T-cell (primary cell): ENCODE results near the gene EPB41L4B. TPM values are rescaled to one million over a fixed set of nuclear protein-coding genes. Genes with fewer than 3 reads are reported as not detected.

Source experiments
- ATAC-seq, 4 experiments: fragments of 200-7000 bp in 3 of 4; fragments of 150-1000 bp in 1 of 4; cut with Tn5 transposase; replicated peaks in 1 of 4; 1 replicate in 3 of 4; 2 replicates in 1 of 4; pipeline ENCODE4 v1.10.0; 2021; ENCODE audit warnings: moderate library complexity in 3 of 4, mild to moderate bottlenecking in 2 of 4, moderate number of reproducible peaks in 1 of 4
- CTCF ChIA-PET, 2 donors: fragments of 300-600 bp; sonication (Branson Sonifier 250); formaldehyde crosslinking; loops; one replicate each; lab custom pipeline; 2022; ENCODE audit warnings: antibody characterized with exemption in 2 of 2; lab: Charles Lee
- POLR2A ChIA-PET, 2 donors: fragments of 300-600 bp; sonication (Branson Sonifier 250); formaldehyde crosslinking; loops; one replicate each; lab custom pipeline; 2022; ENCODE audit warnings: antibody characterized with exemption in 2 of 2; lab: Charles Lee
- DNase-seq, 35 experiments: peaks; one replicate each; pipeline versions ENCODE4 v3.0.0 to v3.0.0-alpha.2; 2013 to 2023
- H3K27ac ChIP-seq: one replicate; pipeline ENCODE4 v1.5.1; 2013; ENCODE audit warnings: low read length
- H3K27me3 ChIP-seq, 2 experiments: replicated peaks in 1 of 2; 1 replicate in 1 of 2; 2 replicates in 1 of 2; pipeline versions ENCODE4 v1.6.1 to v1.7.0; 2013; ENCODE audit warnings: low read length in 1 of 2, mixed read lengths in 1 of 2; ENCODE audit not compliant: control insufficient read depth in 2 of 2, insufficient read depth in 2 of 2; ENCODE audit errors: extremely low read depth in 1 of 2
- H3K36me3 ChIP-seq, 2 donors: 1 replicate in 1 of 2; 2 replicates in 1 of 2; pipeline versions ENCODE4 v1.6.1 to v1.7.0; 2013; ENCODE audit warnings: low read length in 1 of 2; ENCODE audit not compliant: control insufficient read depth in 2 of 2, insufficient read depth in 1 of 2; ENCODE audit errors: extremely low read depth in 1 of 2
- H3K4me1 ChIP-seq, 2 experiments: 1 replicate in 1 of 2; 2 replicates in 1 of 2; pipeline versions ENCODE4 v1.6.1 to v1.7.0; 2013; ENCODE audit warnings: low read length in 2 of 2, mixed read lengths in 1 of 2; ENCODE audit not compliant: insufficient read depth in 2 of 2, control insufficient read depth in 1 of 2; ENCODE audit errors: extremely low read depth in 1 of 2
- H3K4me3 ChIP-seq, 2 donors: 1 replicate in 1 of 2; 2 replicates in 1 of 2; pipeline versions ENCODE4 v1.5.1 to v1.7.0; 2013; ENCODE audit warnings: mild to moderate bottlenecking in 2 of 2, low read length in 1 of 2, moderate library complexity in 1 of 2; ENCODE audit not compliant: control insufficient read depth in 1 of 2; ENCODE audit errors: extremely low read depth in 1 of 2
- H3K9me3 ChIP-seq: 2 replicates; pipeline ENCODE4 v1.7.0; 2013
- H3K27ac Mint-ChIP-seq, 2 donors: one replicate each; pipeline ENCODE4 v1.8.0; 2020 to 2021; ENCODE audit warnings: mild to moderate bottlenecking in 2 of 2, mixed read lengths in 2 of 2
- H3K27me3 Mint-ChIP-seq, 2 donors: one replicate each; pipeline ENCODE4 v1.8.0; 2021 to 2022; ENCODE audit warnings: mixed read lengths in 2 of 2
- H3K36me3 Mint-ChIP-seq: one replicate; pipeline ENCODE4 v1.8.0; 2021; ENCODE audit warnings: mixed read lengths
- H3K4me1 Mint-ChIP-seq, 3 donors: one replicate each; pipeline ENCODE4 v1.8.0; 2020 to 2022; ENCODE audit warnings: mixed read lengths in 3 of 3, mild to moderate bottlenecking in 1 of 3
- H3K4me3 Mint-ChIP-seq, 3 donors: one replicate each; pipeline ENCODE4 v1.8.0; 2020 to 2022; ENCODE audit warnings: mild to moderate bottlenecking in 3 of 3, mixed read lengths in 3 of 3, moderate library complexity in 3 of 3
- H3K9me3 Mint-ChIP-seq, 3 donors: one replicate each; pipeline ENCODE4 v1.8.0; 2020 to 2022; ENCODE audit warnings: mixed read lengths in 3 of 3
- WGBS: methylation state at CpG from one replicate; pipeline ENCODE4 v1.1.5; 2013; ENCODE audit warnings: missing lambda C conversion rate; ENCODE audit not compliant: insufficient coverage; 5-methylcytosine and 5-hydroxymethylcytosine counted together
- total RNA-seq, 35 experiments: library from RNA in 6 of 35; stranded (reverse) in 6 of 35; fragments of 120-200 nt in 1 of 35; gene quantifications; one replicate each; pipeline versions ENCODE4 v1.2.1 to v1.2.4 and lab custom pipeline; 2013 to 2026

EPB41L4B gene
- total RNA-seq, 5 donors from 2014 or later (not counting 1 experiment from before 2014, with no cell fraction given): 0.16 to 0.26 (median 0.16) TPM; not detected in 2

DNA sequence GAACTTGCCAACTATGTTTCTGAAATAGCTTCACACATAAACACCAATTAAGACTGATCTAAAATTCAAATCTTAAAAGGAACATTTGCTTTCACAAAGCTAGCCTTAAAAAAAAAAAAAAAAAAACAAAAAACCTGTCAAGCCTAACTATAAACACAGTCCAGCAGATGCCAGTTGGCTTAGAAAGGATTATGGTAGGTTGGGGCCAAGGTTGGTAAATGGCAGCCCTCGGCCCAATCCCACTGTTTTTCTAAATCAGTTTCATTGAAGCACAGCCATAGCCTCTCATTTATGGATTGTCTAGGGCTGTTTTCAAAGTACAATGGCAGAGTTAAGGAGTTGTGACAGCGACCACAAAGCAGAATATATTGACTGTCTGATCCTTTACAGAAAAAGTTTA, 78.1 kb downstream of the EPB41L4B start:
- POLR2A ChIA-PET: interaction anchor here in 1 of 2 donors (0.5 kb wide), 1 partner anchor 405 kb away, joined by 3 read pairs; no protein-coding TSS in a partner anchor
- peaks cover 42 to 46% of the 10 kb centered on the region in 2 donors for H3K27me3 Mint-ChIP-seq
- peaks cover 4 to 8% (median 4%) of the 10 kb centered on the region in 3 donors for H3K4me1 Mint-ChIP-seq
- peaks cover 0 to 4% (median 0%) of the 10 kb centered on the region in 3 donors for H3K9me3 Mint-ChIP-seq
- Histone ChIP-seq H3K4me1 (no peaks in the 10 kb centered on the region), H3K4me3 (no peak overlapping the region), H3K36me3 (no peaks in the 10 kb centered on the region), H3K27me3 (peaks cover 8 to 19% of the 10 kb centered on the region in 2 experiments), H3K9me3 (no peaks in the 10 kb centered on the region), H3K27ac (no peak overlapping the region)
- H3K4me3 Mint-ChIP-seq: no peak overlapping the region
- DNase-seq (no peak), ATAC-seq (no peak)
- no peak overlapping the region for H3K27ac Mint-ChIP-seq
- no peaks in the 10 kb centered on the region for H3K36me3 Mint-ChIP-seq
- CTCF ChIA-PET: interaction anchor here (0.6 to 1.1 kb wide), 2 partner anchors 16 to 254 kb away, joined by 3 to 5 read pairs; no protein-coding TSS in a partner anchor
- no CpG with 5 or more reads among the region's 2 CpGs for WGBS

DNA sequence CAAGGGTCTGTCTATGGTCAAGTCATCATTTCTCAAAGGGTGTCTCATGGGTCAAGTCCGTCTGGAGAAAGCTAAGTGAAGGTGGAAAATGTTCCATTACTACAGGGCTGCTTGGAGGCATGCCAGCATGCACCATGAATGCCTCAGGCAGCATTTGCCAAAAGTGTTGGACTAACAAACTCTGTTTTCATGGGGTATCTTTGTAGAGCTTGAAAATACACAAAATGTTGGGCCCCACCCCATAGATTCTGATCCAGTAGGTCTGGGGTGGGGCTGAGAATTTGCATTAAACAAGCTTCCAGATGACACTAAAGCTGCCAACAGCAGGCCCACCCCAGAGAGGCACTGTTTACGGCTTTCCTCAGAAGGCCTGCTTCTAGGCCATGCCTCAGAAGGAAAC, 78.8 kb downstream of the EPB41L4B start:
- ChIA-PET CTCF (interaction anchor here (0.6 to 1.1 kb wide), 2 partner anchors 17 to 255 kb away, joined by 3 to 5 read pairs; no protein-coding TSS in a partner anchor), POLR2A (no interaction called here)
- no CpG with 5 or more reads among the region's 2 CpGs for WGBS
- ATAC-seq: no peak
- no peaks in the 10 kb centered on the region for H3K36me3 ChIP-seq
- H3K27ac ChIP-seq: no peak overlapping the region
- H3K27me3 ChIP-seq: peaks cover 8 to 19% of the 10 kb centered on the region in 2 experiments
- no peak overlapping the region for H3K4me3 ChIP-seq
- Mint-ChIP-seq H3K27ac (no peak overlapping the region), H3K4me1 (peaks cover 4 to 8% (median 4%) of the 10 kb centered on the region in 3 donors), H3K36me3 (no peaks in the 10 kb centered on the region), H3K4me3 (no peak overlapping the region), H3K9me3 (peaks cover 0 to 4% (median 0%) of the 10 kb centered on the region in 3 donors), H3K27me3 (peaks cover 48 to 54% of the 10 kb centered on the region in 2 donors)
- H3K9me3 ChIP-seq: no peaks in the 10 kb centered on the region
- DNase-seq: no peak
- no peaks in the 10 kb centered on the region for H3K4me1 ChIP-seq

DNA sequence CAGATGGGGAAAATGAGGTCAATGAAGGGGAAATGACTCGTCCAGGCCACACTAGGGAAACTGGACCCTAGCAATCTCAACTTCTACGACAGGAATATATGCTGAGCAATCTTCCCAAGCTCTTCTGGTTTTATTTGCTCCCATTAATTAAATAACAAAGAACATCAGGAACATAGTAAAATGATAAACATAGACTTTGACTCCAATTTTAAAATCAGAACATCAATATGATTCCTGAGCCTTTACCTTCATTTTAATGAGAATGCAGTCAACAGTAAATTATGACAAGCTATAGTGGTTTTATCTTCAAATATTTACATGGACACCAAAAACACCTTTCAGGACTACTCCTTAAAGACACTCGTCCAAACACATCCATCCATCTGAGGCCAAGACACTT, 79.7 kb downstream of the EPB41L4B start:
- H3K27me3 Mint-ChIP-seq: peaks cover 51 to 58% of the 10 kb centered on the region in 2 donors
- H3K4me1 Mint-ChIP-seq: peaks cover 4 to 8% (median 4%) of the 10 kb centered on the region in 3 donors
- Histone ChIP-seq H3K4me1 (no peaks in the 10 kb centered on the region), H3K36me3 (no peaks in the 10 kb centered on the region), H3K27ac (no peak overlapping the region), H3K4me3 (no peak overlapping the region), H3K27me3 (peaks cover 8 to 19% of the 10 kb centered on the region in 2 experiments), H3K9me3 (no peaks in the 10 kb centered on the region)
- H3K36me3 Mint-ChIP-seq: no peaks in the 10 kb centered on the region
- DNase-seq (no peak), ATAC-seq (no peak)
- H3K4me3 Mint-ChIP-seq: no peak overlapping the region
- ChIA-PET POLR2A (interaction anchor here in 1 of 2 donors (0.6 kb wide), 1 partner anchor 55 kb away, joined by 3 read pairs; no protein-coding TSS in a partner anchor), CTCF (interaction anchor here (0.6 kb wide), 2 partner anchors 80 to 300 kb away, joined by 3 to 10 read pairs; no protein-coding TSS in a partner anchor)
- peaks cover 0 to 4% (median 0%) of the 10 kb centered on the region in 3 donors for H3K9me3 Mint-ChIP-seq
- H3K27ac Mint-ChIP-seq: no peak overlapping the region
- WGBS: 86% methylated on average over 1 of the region's 3 CpGs

DNA sequence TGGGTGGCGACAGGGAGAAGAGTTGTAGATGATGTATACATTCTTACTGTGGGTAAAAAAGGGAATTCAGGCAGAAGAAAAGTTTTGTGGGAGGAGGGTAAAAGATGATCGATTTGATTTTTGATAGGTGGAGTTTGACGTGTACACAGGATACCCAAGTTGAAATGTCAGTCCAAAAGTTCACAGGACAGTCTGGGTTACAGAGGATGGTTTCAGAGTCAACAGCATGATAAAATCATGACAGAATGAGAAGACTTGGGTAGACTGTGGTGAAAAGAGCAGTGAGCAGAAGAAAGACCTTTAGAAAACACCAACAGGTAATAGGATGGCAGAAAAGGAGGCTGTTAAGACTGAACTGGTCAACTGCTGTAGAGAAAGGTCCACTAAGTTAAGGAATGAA, 81.6 kb downstream of the EPB41L4B start:
- no peak overlapping the region for H3K27ac Mint-ChIP-seq

GRCh38 chr9:109238655-109239054, 82.2 kb downstream of the EPB41L4B start:
- H3K4me3 ChIP-seq: no peak overlapping the region
- Mint-ChIP-seq H3K4me1 (no peaks in the 10 kb centered on the region), H3K9me3 (peaks cover 0 to 4% (median 0%) of the 10 kb centered on the region in 3 donors), H3K4me3 (no peak overlapping the region), H3K36me3 (no peaks in the 10 kb centered on the region), H3K27me3 (peaks cover 34 to 41% of the 10 kb centered on the region in 2 donors), H3K27ac (no peak overlapping the region)
- no peaks in the 10 kb centered on the region for H3K36me3 ChIP-seq
- ChIA-PET POLR2A (no interaction called here), CTCF (no interaction called here)
- H3K4me1 ChIP-seq: no peaks in the 10 kb centered on the region
- no peaks in the 10 kb centered on the region for H3K9me3 ChIP-seq
- ATAC-seq (no peak), DNase-seq (no peak)
- WGBS: 36% methylated on average over 3 of the region's 3 CpGs
- peaks cover 3 to 11% of the 10 kb centered on the region in 2 experiments for H3K27me3 ChIP-seq
- no peak overlapping the region for H3K27ac ChIP-seq

More for the DNA sequence above, 81.6 kb downstream of the EPB41L4B start:
- H3K9me3 ChIP-seq: no peaks in the 10 kb centered on the region
- Mint-ChIP-seq H3K27me3 (peaks cover 38 to 47% of the 10 kb centered on the region in 2 donors), H3K36me3 (no peaks in the 10 kb centered on the region), H3K9me3 (peaks cover 0 to 4% (median 0%) of the 10 kb centered on the region in 3 donors), H3K4me1 (peaks cover 0 to 4% (median 2%) of the 10 kb centered on the region in 3 donors), H3K4me3 (no peak overlapping the region)
- H3K27ac ChIP-seq: no peak overlapping the region
- no peaks in the 10 kb centered on the region for H3K36me3 ChIP-seq
- ChIA-PET POLR2A (no interaction called here), CTCF (no interaction called here)
- 89% methylated on average over 3 of the region's 3 CpGs for WGBS
- DNase-seq (no peak), ATAC-seq (no peak)
- peaks cover 8 to 13% of the 10 kb centered on the region in 2 experiments for H3K27me3 ChIP-seq
- no peak overlapping the region for H3K4me3 ChIP-seq
- no peaks in the 10 kb centered on the region for H3K4me1 ChIP-seq

DNA sequence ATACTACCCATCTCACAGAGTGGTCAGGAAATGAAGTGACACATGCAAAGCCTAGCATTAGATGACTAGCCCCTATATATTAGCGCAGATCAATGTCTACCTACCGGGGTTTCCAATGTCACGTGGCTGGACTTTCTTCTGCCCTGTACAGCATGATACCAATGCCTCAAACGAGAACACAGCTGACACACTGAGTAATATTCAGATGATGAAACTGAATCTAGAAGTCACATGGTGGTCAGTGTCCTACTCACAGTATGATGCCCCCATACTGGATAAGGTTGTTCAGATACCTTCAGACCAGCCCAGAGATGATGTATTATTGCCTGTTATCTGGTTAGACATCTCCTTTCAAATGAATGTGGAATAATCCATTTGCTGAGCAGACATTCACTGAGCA, 82.7 kb downstream of the EPB41L4B start:
- CTCF ChIA-PET: no interaction called here
- Histone ChIP-seq H3K9me3 (no peaks in the 10 kb centered on the region), H3K27me3 (peaks cover 0 to 11% of the 10 kb centered on the region in 2 experiments), H3K27ac (no peak overlapping the region), H3K4me1 (no peaks in the 10 kb centered on the region), H3K36me3 (no peaks in the 10 kb centered on the region), H3K4me3 (no peak overlapping the region)
- WGBS: 80% methylated on average over 1 of the region's 4 CpGs
- Mint-ChIP-seq H3K4me3 (no peak overlapping the region), H3K36me3 (no peaks in the 10 kb centered on the region), H3K4me1 (no peaks in the 10 kb centered on the region), H3K27me3 (peaks cover 34 to 37% of the 10 kb centered on the region in 2 donors), H3K27ac (no peak overlapping the region), H3K9me3 (peaks cover 0 to 4% (median 0%) of the 10 kb centered on the region in 3 donors)
- DNase-seq (no peak), ATAC-seq (no peak)
- POLR2A ChIA-PET: no interaction called here
